ENCODE measurements around the gene KBTBD4. TPM values are rescaled to one million over a fixed set of nuclear protein-coding genes. Genes with fewer than 3 reads are reported as not detected.
A peak's percentile ranks its signal among the peaks of the same experiment; 100 is the strongest.

The KBTBD4 gene
- total and polyA plus RNA-seq, 2 of the 8 experiments (the other 6 are each of a cell fraction or from before 2014, with no cell fraction given), result 12.0 to 19.5 TPM

DNA sequence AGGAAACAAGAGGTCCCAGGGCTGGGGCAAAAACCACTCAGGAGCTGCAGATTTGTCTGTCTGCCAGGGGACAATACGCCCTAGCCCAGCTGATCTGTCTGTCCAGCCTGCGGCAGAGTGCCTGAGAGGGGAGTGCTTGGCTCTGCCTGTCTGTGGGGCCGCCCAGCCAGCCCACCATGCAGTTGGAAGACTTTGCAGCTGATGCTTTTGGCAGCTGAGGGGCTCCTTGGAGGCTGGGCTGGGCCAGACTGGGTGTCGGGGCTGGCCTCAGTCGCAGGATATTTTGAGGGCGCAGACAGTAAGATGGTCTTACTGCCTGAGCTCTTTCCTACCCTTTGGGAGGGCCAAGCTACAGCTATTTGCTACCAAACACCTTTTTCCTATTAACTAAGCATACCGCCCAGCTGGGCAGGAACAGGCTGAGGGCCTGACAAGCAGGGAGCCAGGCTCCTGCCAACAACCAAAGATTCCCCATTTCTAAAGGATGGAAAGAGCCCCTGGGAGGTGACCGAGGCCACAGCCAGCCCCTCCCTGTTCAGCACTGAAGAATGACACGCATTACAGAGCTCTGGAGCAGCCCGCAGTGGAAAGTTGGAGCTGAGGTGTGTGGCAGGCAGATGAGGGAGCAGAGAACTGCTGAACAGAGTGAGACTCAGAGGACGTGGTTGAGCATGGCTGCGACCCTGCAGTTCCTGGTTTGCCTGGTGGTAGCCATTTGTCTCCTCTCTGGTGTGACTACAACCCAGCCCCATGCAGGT, 7.5 kb upstream of the KBTBD4 start, which contains the start of gene FAM180B:
Gene FAM180B (plus strand): TSS at position 581 of the 758 bp plus-strand sequence. CDS start 91 bp downstream, at position 672.
- CTCF ChIA-PET (ENCODE audit: partially characterized antibody), result interaction anchor here (1.4 to 1.6 kb wide), 3 partner anchors 8 to 24 kb away, joined by 3 to 4 read pairs (median 4); partner anchors contain the start of genes KBTBD4 and NDUFS3
- no peak for TF ChIP-seq CEBPB (IDR thresholded peaks at IDR 0.05; ENCODE audit: low read depth, low read length)
- TF ChIP-seq CHD1 (IDR thresholded peaks at IDR 0.05; ENCODE audit: low read depth, low read length), result no peak
- no peak for TF ChIP-seq CBX8 (IDR thresholded peaks at IDR 0.05; ENCODE audit: borderline replicate concordance, low read depth, low read length)
- TF ChIP-seq EZH2 (IDR thresholded peaks at IDR 0.05; ENCODE audit: low read depth, low read length, severe bottlenecking), result no peak
- no peak for TF ChIP-seq PHF8 (conservative IDR thresholded peaks at IDR 0.05; ENCODE audit: low read depth, low read length)
- TF ChIP-seq GABPA (IDR thresholded peaks at IDR 0.05; ENCODE audit: borderline replicate concordance, insufficient read depth, low read length), result no peak
- TF ChIP-seq SAP30 (IDR thresholded peaks at IDR 0.05; ENCODE audit: insufficient read depth, insufficient replicate concordance, low read length), result no peak
- no peak for TF ChIP-seq RXRA (IDR thresholded peaks at IDR 0.05; ENCODE audit: insufficient read depth, low read depth, low read length)
- no peak for TF ChIP-seq SUZ12 (IDR thresholded peaks at IDR 0.05; ENCODE audit: low read length)
- no peak for TF ChIP-seq MAX (IDR thresholded peaks at IDR 0.05)
- TF ChIP-seq RBBP5 (IDR thresholded peaks at IDR 0.05; ENCODE audit: borderline replicate concordance, low read depth, low read length), result no peak
- no peak for TF ChIP-seq SIRT6 (IDR thresholded peaks at IDR 0.05; ENCODE audit: low read length)

More for the DNA sequence above, 7.5 kb upstream of the KBTBD4 start, which contains the start of gene FAM180B:
- no peaks in the 10 kb centered on the region; a peak in 1 of 7 replicates for H3K4me1 ChIP-seq (replicated peaks in 1 of 4; ENCODE audit: control insufficient read depth in 3 of 4, insufficient read depth in 4 of 4, low read length in 3 of 4)
- H3K36me3 ChIP-seq (ENCODE audit: control insufficient read depth in 2 of 4, insufficient read depth in 4 of 4, low read length in 3 of 4), result peaks cover 20 to 29% (median 28%) of the 10 kb centered on the region in 4 experiments
- H2BK5ac ChIP-seq (ENCODE audit: low read depth, low read length), result no peak within 1 kb of the TSS; the same call in 1 of the 2 replicates
- no peaks in the 10 kb centered on the region; the same call in 1 of the 2 replicates for H3K79me1 ChIP-seq (ENCODE audit: low read depth, low read length)
- H3K18ac ChIP-seq (ENCODE audit: extremely low read depth, low read length), result no peak within 1 kb of the TSS
- H3K4ac ChIP-seq (replicated peaks; ENCODE audit: insufficient read length, low read depth, low read length), result no peak within 1 kb of the TSS
- H3K9me3 ChIP-seq (ENCODE audit: insufficient read depth in 2 of 2, low read depth in 1 of 2, low read length in 1 of 2), result no peaks in the 10 kb centered on the region
- no peak within 1 kb of the TSS for H3K27ac ChIP-seq (ENCODE audit: low read depth, low read length)
- no peak within 1 kb of the TSS for H2BK20ac ChIP-seq (ENCODE audit: low read length)
- no peak within 1 kb of the TSS for H2BK120ac ChIP-seq (replicated peaks; ENCODE audit: low read depth, low read length)
- WGBS, 2 experiments (ENCODE audit: extremely low coverage in 1 of 2, insufficient coverage in 1 of 2, insufficient read length in 1 of 2, insufficient replicate concordance in 2 of 2, low coverage in 1 of 2, low lambda C conversion rate in 2 of 2, missing lambda C conversion rate in 1 of 2), result 86% methylated on average over 12 of the region's 12 CpGs; no CpG with 5 or more reads in 1 of the 2 experiments
- H4K91ac ChIP-seq (replicated peaks; ENCODE audit: insufficient read length, low read length), result no peak within 1 kb of the TSS
- POLR2A ChIA-PET (ENCODE audit: partially characterized antibody), result interaction anchor here (0.6 to 3.3 kb wide), 10 partner anchors 9 to 313 kb away, joined by 3 to 25 read pairs (median 5); partner anchors contain the start of gene C1QTNF4
- H3K9ac ChIP-seq (replicated peaks in 1 of 4; ENCODE audit: extremely low read depth in 1 of 4, low read depth in 3 of 4, low read length in 3 of 4), result no peak within 1 kb of the TSS
- peaks cover 2 to 3% of the 10 kb centered on the region in 2 experiments for H4K20me1 ChIP-seq (replicated peaks in 1 of 2; ENCODE audit: control insufficient read depth in 1 of 2, insufficient read depth in 2 of 2, low read length in 2 of 2)
- no peak within 1 kb of the TSS for H2AFZ ChIP-seq (ENCODE audit: low read length)
- DNase-seq (ENCODE audit: low read depth in 1 of 2, low spot score in 2 of 2), result no peak
- H3K4me3 ChIP-seq (ENCODE audit: extremely low read depth in 1 of 4, insufficient read depth in 2 of 4, low read depth in 3 of 4, low read length in 4 of 4), result no peak within 1 kb of the TSS
- H2BK15ac ChIP-seq (ENCODE audit: low read length), result no peak within 1 kb of the TSS
- no peak within 1 kb of the TSS for H3K23ac ChIP-seq (ENCODE audit: insufficient read length)
- no peak within 1 kb of the TSS for H4K5ac ChIP-seq (ENCODE audit: insufficient read length, low read depth, low read length)
- H3K27me3 ChIP-seq (replicated peaks in 1 of 4; ENCODE audit: control insufficient read depth in 3 of 4, extremely low read depth in 1 of 4, insufficient read depth in 3 of 4, low read length in 3 of 4), result no peaks in the 10 kb centered on the region
- no peak within 1 kb of the TSS for H2BK12ac ChIP-seq (ENCODE audit: low read depth, low read length)
- H3K23me2 ChIP-seq (ENCODE audit: low read depth, low read length), result no peaks in the 10 kb centered on the region; the same call in 1 of the 2 replicates
- H3K14ac ChIP-seq (ENCODE audit: insufficient read length), result no peak within 1 kb of the TSS
- no peak within 1 kb of the TSS for H3K56ac ChIP-seq (replicated peaks; ENCODE audit: insufficient read length, low read depth, low read length)
- FAIRE-seq, result no peak
- H2AK5ac ChIP-seq (ENCODE audit: low read depth, low read length), result no peak within 1 kb of the TSS
- 0 out of 2 replicates have a peak within 1 kb of the TSS, but pooled peaks have one; percentile 68 for H4K8ac ChIP-seq (ENCODE audit: extremely low read depth, insufficient read depth, low read length)
- no peak within 1 kb of the TSS for H3K4me2 ChIP-seq (ENCODE audit: insufficient read depth in 1 of 2, low read depth in 2 of 2, low read length in 2 of 2)
- H3K79me2 ChIP-seq (ENCODE audit: control insufficient read depth in 1 of 2, insufficient read depth in 2 of 2, low read length in 2 of 2), result no peaks in the 10 kb centered on the region
